H9 (cell line): ENCODE data around the gene ZCWPW1. TPM values are rescaled to one million over a fixed set of nuclear protein-coding genes. Genes with fewer than 3 reads are reported as not detected.

Source experiments
- DNase-seq: peaks from one replicate; pipeline ENCODE4 v3.0.0-alpha.2; 2017
- H2AFZ ChIP-seq: one replicate; pipeline ENCODE4 v1.6.1; 2013; ENCODE audit warnings: mild to moderate bottlenecking, low read length, control low read depth, moderate library complexity
- H2AK5ac ChIP-seq: 2 replicates; pipeline ENCODE4 v1.6.1; 2013; ENCODE audit warnings: low read length, control low read depth, mixed read lengths; ENCODE audit not compliant: insufficient read length
- H2BK120ac ChIP-seq: one replicate; pipeline ENCODE4 v1.6.1; 2013; ENCODE audit warnings: low read depth, mild to moderate bottlenecking, low read length, control low read depth, inconsistent platforms; ENCODE audit not compliant: poor library complexity, severe bottlenecking
- H2BK12ac ChIP-seq: 2 replicates; pipeline ENCODE4 v1.6.1; 2013; ENCODE audit warnings: low read length, control low read depth, mixed read lengths, low read depth; ENCODE audit not compliant: insufficient read length
- H2BK15ac ChIP-seq: 2 replicates; pipeline ENCODE4 v1.6.1; 2013; ENCODE audit warnings: low read depth, low read length, control low read depth
- H2BK20ac ChIP-seq: one replicate; pipeline ENCODE4 v1.6.1; 2013; ENCODE audit warnings: low read depth, mild to moderate bottlenecking, low read length, control low read depth, inconsistent platforms; ENCODE audit not compliant: poor library complexity, severe bottlenecking
- H2BK5ac ChIP-seq: 2 replicates; pipeline ENCODE4 v1.6.1; 2013; ENCODE audit warnings: low read length, control low read depth, mixed read lengths; ENCODE audit not compliant: insufficient read length
- H3K14ac ChIP-seq: 2 replicates; pipeline ENCODE4 v1.6.1; 2013; ENCODE audit warnings: low read length, control low read depth; ENCODE audit not compliant: insufficient read depth
- H3K18ac ChIP-seq: 2 replicates; pipeline ENCODE4 v1.6.1; 2013; ENCODE audit warnings: low read depth, mild to moderate bottlenecking, mixed read lengths, low read length, control low read depth; ENCODE audit not compliant: insufficient read length
- H3K23ac ChIP-seq: 2 replicates; pipeline ENCODE4 v1.6.1; 2013; ENCODE audit warnings: low read length, control low read depth, mixed read lengths, low read depth; ENCODE audit not compliant: insufficient read length
- H3K23me2 ChIP-seq: 2 replicates; pipeline ENCODE4 v1.6.1; 2013; ENCODE audit warnings: low read depth, mild to moderate bottlenecking, mixed read lengths, low read length, control low read depth; ENCODE audit not compliant: insufficient read length, poor library complexity, severe bottlenecking
- H3K27ac ChIP-seq: 2 replicates; pipeline ENCODE4 v1.5.1; 2013; ENCODE audit warnings: low read length, control low read depth, mixed read lengths, low read depth; ENCODE audit not compliant: insufficient read length
- H3K27me3 ChIP-seq: 2 replicates; pipeline ENCODE4 v1.6.1; 2013; ENCODE audit warnings: low read length, control low read depth, inconsistent platforms; ENCODE audit not compliant: insufficient read depth
- H3K4ac ChIP-seq: 2 replicates; pipeline ENCODE4 v1.6.1; 2013; ENCODE audit warnings: low read depth, mild to moderate bottlenecking, control low read depth, inconsistent platforms, low read length, moderate library complexity
- H3K4me1 ChIP-seq: 2 replicates; pipeline ENCODE4 v1.6.1; 2013; ENCODE audit warnings: low read length, control low read depth, inconsistent platforms; ENCODE audit not compliant: insufficient read depth
- H3K4me2 ChIP-seq: 2 replicates; pipeline ENCODE4 v1.6.1; 2013; ENCODE audit warnings: low read length, control low read depth, mixed read lengths; ENCODE audit not compliant: insufficient read length, insufficient read depth
- H3K56ac ChIP-seq: 2 replicates; pipeline ENCODE4 v1.6.1; 2013; ENCODE audit warnings: low read depth, mild to moderate bottlenecking, mixed read lengths, low read length, control low read depth; ENCODE audit not compliant: insufficient read length
- H3K79me1 ChIP-seq: 2 replicates; pipeline ENCODE4 v1.6.1; 2013; ENCODE audit warnings: low read depth, mild to moderate bottlenecking, moderate library complexity, low read length, control low read depth, inconsistent platforms; ENCODE audit not compliant: insufficient read depth, poor library complexity, severe bottlenecking
- H3K79me2 ChIP-seq: 2 replicates; pipeline ENCODE4 v1.6.1; 2013; ENCODE audit warnings: low read length, control low read depth, inconsistent platforms; ENCODE audit not compliant: insufficient read depth
- H3K9ac ChIP-seq: 2 replicates; pipeline ENCODE4 v1.6.1; 2013; ENCODE audit warnings: low read length, control low read depth, mixed read lengths; ENCODE audit not compliant: insufficient read length; ENCODE audit errors: extremely low read depth
- H3K9me3 ChIP-seq: one replicate; pipeline ENCODE4 v1.6.1; 2013; ENCODE audit warnings: low read depth, low read length, inconsistent platforms; ENCODE audit not compliant: control insufficient read depth
- H3T11ph ChIP-seq: one replicate; pipeline ENCODE4 v1.6.1; 2013; ENCODE audit warnings: mild to moderate bottlenecking, low read length, control low read depth, inconsistent platforms
- H4K20me1 ChIP-seq: one replicate; pipeline ENCODE4 v1.6.1; 2013; ENCODE audit not compliant: control insufficient read depth, insufficient read length, insufficient read depth
- H4K5ac ChIP-seq: 2 replicates; pipeline ENCODE4 v1.6.1; 2013; ENCODE audit warnings: low read depth, mild to moderate bottlenecking, mixed read lengths, low read length, control low read depth; ENCODE audit not compliant: insufficient read length
- H4K8ac ChIP-seq: replicated peaks from 2 replicates; pipeline ENCODE4 v1.6.1; 2013; ENCODE audit warnings: low read length, control low read depth, mixed read lengths, low read depth; ENCODE audit not compliant: insufficient read length
- H4K91ac ChIP-seq: 2 replicates; pipeline ENCODE4 v1.6.1; 2013; ENCODE audit warnings: low read depth, mild to moderate bottlenecking, moderate library complexity, mixed read lengths, low read length, control low read depth; ENCODE audit not compliant: insufficient read length
- H3K27ac Mint-ChIP-seq, 3 experiments: 2 replicates in 2 of 3; 3 replicates in 1 of 3; pipeline ENCODE4 v1.8.0; 2020 to 2021; ENCODE audit warnings: mixed read lengths in 3 of 3, mild to moderate bottlenecking in 1 of 3, moderate library complexity in 1 of 3
- H3K27me3 Mint-ChIP-seq: 2 replicates; pipeline ENCODE4 v1.8.0; 2021; ENCODE audit warnings: low read depth, mild to moderate bottlenecking, moderate library complexity, mixed read lengths
- H3K36me3 Mint-ChIP-seq, 3 experiments: 2 replicates in 2 of 3; 3 replicates in 1 of 3; pipeline ENCODE4 v1.8.0; 2020 to 2021; ENCODE audit warnings: low read depth in 3 of 3, mixed read lengths in 3 of 3; ENCODE audit not compliant: insufficient read depth in 1 of 3
- H3K4me1 Mint-ChIP-seq, 2 experiments: 2 replicates each; pipeline ENCODE4 v1.8.0; 2020; ENCODE audit warnings: mixed read lengths in 2 of 2
- H3K4me3 Mint-ChIP-seq, 2 experiments: 2 replicates in 1 of 2; 3 replicates in 1 of 2; pipeline ENCODE4 v1.8.0; 2020 to 2021; ENCODE audit warnings: mild to moderate bottlenecking in 2 of 2, mixed read lengths in 2 of 2, moderate library complexity in 1 of 2
- H3K9me3 Mint-ChIP-seq, 2 experiments: 2 replicates in 1 of 2; 3 replicates in 1 of 2; pipeline ENCODE4 v1.8.0; 2020; ENCODE audit warnings: mild to moderate bottlenecking in 2 of 2, mixed read lengths in 2 of 2, moderate library complexity in 1 of 2
- CTCF ChIP-seq: fragments of 200-600 bp; sonication (generic); conservative IDR thresholded peaks from 3 replicates; pipeline ENCODE4 v1.8.0; 2021; ENCODE audit warnings: antibody characterized with exemption, mild to moderate bottlenecking
- WGBS: extraction: QIAGEN DNeasy Blood & Tissue Kit; methylation state at CpG from one replicate; pipeline ENCODE4 v1.1.7; 2013; ENCODE audit warnings: missing lambda C conversion rate, low lambda C conversion rate, mixed read lengths; ENCODE audit not compliant: insufficient read length; ENCODE audit errors: extremely low coverage; 5-methylcytosine and 5-hydroxymethylcytosine counted together
- total RNA-seq: library from RNA; stranded (reverse); gene quantifications from 2 replicates; pipeline ENCODE4 v1.2.1, GENCODE V29; 2021

Gene ZCWPW1
- total RNA-seq, 1 experiment from 2014 or later = 1.1 TPM

GRCh38 chr7:100433276-100433591 is 4.7 kb upstream of the ZCWPW1 start:
- no peak overlapping the region for H2AFZ ChIP-seq
- peaks cover 3% of the 10 kb centered on the region for H3K79me1 ChIP-seq
- DNase-seq = no peak
- no peaks in the 10 kb centered on the region for H3K4me1 ChIP-seq
- H3K27me3 ChIP-seq = no peaks in the 10 kb centered on the region
- no peak overlapping the region for H4K8ac ChIP-seq
- H3K23me2 ChIP-seq = peaks cover 11% of the 10 kb centered on the region
- H4K91ac ChIP-seq = no peak overlapping the region
- no peak overlapping the region for H3K18ac ChIP-seq
- no peak for TF ChIP-seq CTCF
- Mint-ChIP-seq H3K27ac (peak overlapping the region; percentile 61 to 95 (median 85); a peak in 4 of 7 replicates), H3K9me3 (peaks cover 0 to 10% of the 10 kb centered on the region in 2 experiments; a peak in 1 of 5 replicates), H3K4me3 (peak overlapping the region in 1 of 2 experiments; percentile 21; a peak in 2 of 5 replicates), H3K27me3 (peaks cover 11% of the 10 kb centered on the region), H3K4me1 (peaks cover 45 to 46% of the 10 kb centered on the region in 2 experiments), H3K36me3 (peaks cover 37 to 56% (median 40%) of the 10 kb centered on the region in 3 experiments)
- no peak overlapping the region for H3K9ac ChIP-seq
- H4K20me1 ChIP-seq = no peaks in the 10 kb centered on the region
- H2AK5ac ChIP-seq = no peak overlapping the region
- no peak overlapping the region for H2BK120ac ChIP-seq
- no peak overlapping the region for H4K5ac ChIP-seq
- no peak overlapping the region for H3K14ac ChIP-seq
- H3K79me2 ChIP-seq = no peaks in the 10 kb centered on the region; the same call in 1 of the 2 replicates
- H3K4me2 ChIP-seq = no peak overlapping the region
- no peak overlapping the region for H3K4ac ChIP-seq
- no peak overlapping the region for H3K23ac ChIP-seq
- H2BK12ac ChIP-seq = no peak overlapping the region
- H3K27ac ChIP-seq = no peak overlapping the region
- WGBS = no CpG with 5 or more reads among the region's 4 CpGs
- H3K56ac ChIP-seq = no peak overlapping the region
- no peak overlapping the region for H2BK5ac ChIP-seq
- H3K9me3 ChIP-seq = no peaks in the 10 kb centered on the region
- H2BK20ac ChIP-seq = no peak overlapping the region
- no peak overlapping the region for H3T11ph ChIP-seq
- no peak overlapping the region for H2BK15ac ChIP-seq
